ENCODE measurements around the gene F13A1. TPM values are rescaled to one million over a fixed set of nuclear protein-coding genes. Genes with fewer than 3 reads are reported as not detected.

Gene F13A1
- total and polyA plus RNA-seq, 2 of the 13 experiments (the other 11 are each of a cell fraction or from before 2014, with no cell fraction given), result not detected

DNA sequence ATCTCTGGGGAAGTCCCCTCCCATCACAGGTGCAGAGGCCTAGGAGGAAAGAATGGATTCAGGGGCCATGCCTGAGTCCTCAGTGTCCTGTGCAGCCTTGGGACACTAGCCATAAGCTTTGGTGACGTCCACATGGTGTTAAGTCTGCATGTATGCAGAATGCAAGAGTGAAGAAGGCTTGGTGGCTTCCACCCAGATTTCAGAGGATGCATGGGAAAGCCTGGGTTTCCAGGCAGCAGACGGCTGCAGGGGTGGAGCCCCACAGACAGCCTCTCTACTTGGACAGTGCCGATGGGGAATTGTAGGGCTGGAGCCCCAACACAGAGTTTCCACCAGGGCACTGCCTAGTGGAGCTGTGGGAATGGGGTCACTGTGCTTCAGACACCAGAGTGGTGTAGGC is 196.7 kb downstream of the F13A1 start:
- intact Hi-C loops (cut with micrococcal nuclease; ENCODE audit: unreplicated experiment), result no loop called here
- DNase-seq (ENCODE audit: low spot score) (no peak), ATAC-seq (no peak), FAIRE-seq (no peak)
- H3K4me3 ChIP-seq (replicated peaks in 1 of 3; ENCODE audit: insufficient read depth in 1 of 3, low read depth in 2 of 3, low read length in 3 of 3), result no peak overlapping the region
- no peaks in the 10 kb centered on the region; a peak in 1 of 5 replicates for H3K27me3 ChIP-seq (ENCODE audit: control insufficient read depth in 1 of 2, insufficient read depth in 2 of 2, low read length in 2 of 2)
- CTCF ChIA-PET (ENCODE audit: low intra/inter-chr PET ratio, low total read pairs), result no interaction called here
- BruUV-seq (replicated peaks), result no TSS peak
- H3K4me1 ChIP-seq (ENCODE audit: insufficient read depth, low read length), result no peaks in the 10 kb centered on the region
- POLR2A ChIA-PET, result no interaction called here
- H3K27ac ChIP-seq (ENCODE audit: extremely low read length, insufficient read depth, low read length), result no peak overlapping the region
- TF ChIP-seq HNRNPLL (IDR thresholded peaks at IDR 0.05; ENCODE audit: low read depth, low read length, poor library complexity, severe bottlenecking) (no peak), ZNF605 (CRISPR knock-in tag; IDR thresholded peaks at IDR 0.05) (no peak), ZFP37 (CRISPR knock-in tag; IDR thresholded peaks at IDR 0.05; ENCODE audit: borderline replicate concordance) (no peak), REL (CRISPR knock-in tag; conservative IDR thresholded peaks at IDR 0.05) (no peak), MTF2 (CRISPR knock-in tag; IDR thresholded peaks at IDR 0.05; ENCODE audit: borderline replicate concordance) (no peak), DNMT1 (CRISPR knock-in tag; IDR thresholded peaks at IDR 0.05) (no peak), NR2F1 (CRISPR knock-in tag; IDR thresholded peaks at IDR 0.05) (no peak), HDAC1 (CRISPR knock-in tag; IDR thresholded peaks at IDR 0.05) (no peak)
- no peak overlapping the region for H2AFZ ChIP-seq (ENCODE audit: low read length)
- H3K9me3 ChIP-seq (ENCODE audit: low read length), result no peaks in the 10 kb centered on the region
- 0% methylated on average over 3 of the region's 3 CpGs for WGBS (ENCODE audit: low lambda C conversion rate)
- in situ Hi-C loops (cut with HindIII; ENCODE audit: extremely low pct_ligation_motif_present, low pct_unique_long_range_greater_than_20kb), result no loop called here
- H3K9ac ChIP-seq (ENCODE audit: insufficient read depth, low read depth, low read length), result no peak overlapping the region
- no peaks in the 10 kb centered on the region for H3K79me2 ChIP-seq (ENCODE audit: insufficient read depth, low read length)
- H3K4me2 ChIP-seq (ENCODE audit: low read depth, low read length), result no peak overlapping the region
- H4K20me1 ChIP-seq (ENCODE audit: insufficient read depth, low read length), result no peaks in the 10 kb centered on the region
- H3K36me3 ChIP-seq (replicated peaks in 1 of 2; ENCODE audit: control insufficient read depth in 1 of 2, insufficient read depth in 2 of 2, low read length in 2 of 2), result no peaks in the 10 kb centered on the region

DNA sequence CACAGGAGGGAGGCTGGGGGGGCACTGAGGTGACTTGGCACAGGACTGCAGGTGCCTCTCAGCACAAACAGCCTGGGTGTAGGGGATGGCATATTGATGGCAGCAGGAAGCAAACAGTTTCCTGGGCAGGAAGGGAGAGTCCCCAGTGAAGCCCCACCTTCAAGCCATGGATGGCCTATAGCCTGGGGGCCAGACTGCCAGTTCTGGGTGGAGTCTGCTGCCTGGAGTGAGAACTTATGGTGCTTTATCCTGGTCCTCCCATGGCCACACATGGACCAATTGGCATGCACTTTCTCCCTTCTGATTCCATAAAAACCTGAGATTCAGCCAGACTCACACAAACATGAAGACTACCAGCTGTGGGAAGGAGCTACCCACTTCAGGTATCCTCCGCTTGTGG is 198.5 kb downstream of the F13A1 start:
- CTCF ChIA-PET (ENCODE audit: low intra/inter-chr PET ratio, low total read pairs), result no interaction called here
- no peak for ATAC-seq
- no TSS peak for BruUV-seq (replicated peaks)
- in situ Hi-C loops (cut with HindIII; ENCODE audit: extremely low pct_ligation_motif_present, low pct_unique_long_range_greater_than_20kb), result no loop called here
- no peaks in the 10 kb centered on the region; a peak in 1 of 5 replicates for H3K27me3 ChIP-seq (ENCODE audit: control insufficient read depth in 1 of 2, insufficient read depth in 2 of 2, low read length in 2 of 2)
- 50% methylated on average over 1 of the region's 1 CpG for WGBS (ENCODE audit: low lambda C conversion rate)
- POLR2A ChIA-PET, result no interaction called here
- H3K36me3 ChIP-seq (replicated peaks in 1 of 2; ENCODE audit: control insufficient read depth in 1 of 2, insufficient read depth in 2 of 2, low read length in 2 of 2), result no peaks in the 10 kb centered on the region
- H4K20me1 ChIP-seq (ENCODE audit: insufficient read depth, low read length), result no peaks in the 10 kb centered on the region
- H3K4me2 ChIP-seq (ENCODE audit: low read depth, low read length), result no peak overlapping the region
- H3K4me3 ChIP-seq (replicated peaks in 1 of 3; ENCODE audit: insufficient read depth in 1 of 3, low read depth in 2 of 3, low read length in 3 of 3), result no peak overlapping the region
- no peak overlapping the region for H2AFZ ChIP-seq (ENCODE audit: low read length)
- intact Hi-C loops (cut with micrococcal nuclease; ENCODE audit: unreplicated experiment), result no loop called here
- no peak for FAIRE-seq
- DNase-seq (ENCODE audit: low spot score), result no peak
- H3K79me2 ChIP-seq (ENCODE audit: insufficient read depth, low read length), result no peaks in the 10 kb centered on the region
- H3K9ac ChIP-seq (ENCODE audit: insufficient read depth, low read depth, low read length), result no peak overlapping the region
- no peaks in the 10 kb centered on the region for H3K9me3 ChIP-seq (ENCODE audit: low read length)
- no peak overlapping the region for H3K27ac ChIP-seq (ENCODE audit: extremely low read length, insufficient read depth, low read length)
- no peaks in the 10 kb centered on the region for H3K4me1 ChIP-seq (ENCODE audit: insufficient read depth, low read length)
- TF ChIP-seq FOXA1 (IDR thresholded peaks at IDR 0.05) (no peak), FOXA1 (CRISPR knock-in tag; IDR thresholded peaks at IDR 0.05) (no peak), ZFP90 (CRISPR knock-in tag; IDR thresholded peaks at IDR 0.05; ENCODE audit: borderline replicate concordance) (no peak), KMT2A (CRISPR knock-in tag; IDR thresholded peaks at IDR 0.05) (no peak), ZNF75D (CRISPR knock-in tag; IDR thresholded peaks at IDR 0.05; ENCODE audit: borderline replicate concordance) (no peak), CBX1 (IDR thresholded peaks at IDR 0.05; ENCODE audit: low read depth) (no peak), KDM4B (CRISPR knock-in tag; IDR thresholded peaks at IDR 0.05) (no peak), HNF4A (CRISPR knock-in tag; IDR thresholded peaks at IDR 0.05) (no peak), ZMYM2 (CRISPR knock-in tag; IDR thresholded peaks at IDR 0.05) (no peak)
- TF ChIP-seq, protein P1, sequence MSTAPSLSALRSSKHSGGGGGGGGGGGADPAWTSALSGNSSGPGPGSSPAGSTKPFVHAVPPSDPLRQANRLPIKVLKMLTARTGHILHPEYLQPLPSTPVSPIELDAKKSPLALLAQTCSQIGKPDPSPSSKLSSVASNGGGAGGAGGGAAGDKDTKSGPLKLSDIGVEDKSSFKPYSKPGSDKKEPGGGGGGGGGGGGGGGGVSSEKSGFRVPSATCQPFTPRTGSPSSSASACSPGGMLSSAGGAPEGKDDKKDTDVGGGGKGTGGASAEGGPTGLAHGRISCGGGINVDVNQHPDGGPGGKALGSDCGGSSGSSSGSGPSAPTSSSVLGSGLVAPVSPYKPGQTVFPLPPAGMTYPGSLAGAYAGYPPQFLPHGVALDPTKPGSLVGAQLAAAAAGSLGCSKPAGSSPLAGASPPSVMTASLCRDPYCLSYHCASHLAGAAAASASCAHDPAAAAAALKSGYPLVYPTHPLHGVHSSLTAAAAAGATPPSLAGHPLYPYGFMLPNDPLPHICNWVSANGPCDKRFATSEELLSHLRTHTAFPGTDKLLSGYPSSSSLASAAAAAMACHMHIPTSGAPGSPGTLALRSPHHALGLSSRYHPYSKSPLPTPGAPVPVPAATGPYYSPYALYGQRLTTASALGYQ (CRISPR knock-in tag; IDR thresholded peaks at IDR 0.05), result no peak
- TF ChIP-seq, protein P2, sequence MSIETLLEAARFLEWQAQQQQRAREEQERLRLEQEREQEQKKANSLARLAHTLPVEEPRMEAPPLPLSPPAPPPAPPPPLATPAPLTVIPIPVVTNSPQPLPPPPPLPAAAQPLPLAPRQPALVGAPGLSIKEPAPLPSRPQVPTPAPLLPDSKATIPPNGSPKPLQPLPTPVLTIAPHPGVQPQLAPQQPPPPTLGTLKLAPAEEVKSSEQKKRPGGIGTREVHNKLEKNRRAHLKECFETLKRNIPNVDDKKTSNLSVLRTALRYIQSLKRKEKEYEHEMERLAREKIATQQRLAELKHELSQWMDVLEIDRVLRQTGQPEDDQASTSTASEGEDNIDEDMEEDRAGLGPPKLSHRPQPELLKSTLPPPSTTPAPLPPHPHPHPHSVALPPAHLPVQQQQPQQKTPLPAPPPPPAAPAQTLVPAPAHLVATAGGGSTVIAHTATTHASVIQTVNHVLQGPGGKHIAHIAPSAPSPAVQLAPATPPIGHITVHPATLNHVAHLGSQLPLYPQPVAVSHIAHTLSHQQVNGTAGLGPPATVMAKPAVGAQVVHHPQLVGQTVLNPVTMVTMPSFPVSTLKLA (IDR thresholded peaks at IDR 0.05), result no peak

All from HepG2 (cell line).